GM20000 (cell line): ENCODE data around the gene SPRY4.

ENCODE experiments used
- DNase-seq: peaks from one replicate; pipeline ENCODE4 v3.0.0; 2012; ENCODE audit warnings: low spot score
- CTCF ChIP-seq: IDR thresholded peaks from 2 replicates; pipeline ENCODE4 v1.5.1; 2012; ENCODE audit warnings: mild to moderate bottlenecking, control low read depth; ENCODE audit errors: extremely low read depth, missing control alignments

Gene SPRY4

GRCh38 chr5:142330444-142330843 lies 5.6 kb upstream of the SPRY4 start:
- DNase-seq, result no peak
- no peak for TF ChIP-seq CTCF

GRCh38 chr5:142330026-142330425 lies 5.2 kb upstream of the SPRY4 start:
- TF ChIP-seq CTCF, result no peak

GRCh38 chr5:142327111-142327842 lies 2.5 kb upstream of the SPRY4 start:
- no peak for TF ChIP-seq CTCF
- no peak for DNase-seq

More at GRCh38 chr5:142330026-142330425, 5.2 kb upstream of the SPRY4 start:
- DNase-seq, result no peak

- DNase-seq, result no peak
- no peak for TF ChIP-seq CTCF
Observed at GRCh38 chr5:142326480-142326938, 1.7 kb upstream of the SPRY4 start.

DNA sequence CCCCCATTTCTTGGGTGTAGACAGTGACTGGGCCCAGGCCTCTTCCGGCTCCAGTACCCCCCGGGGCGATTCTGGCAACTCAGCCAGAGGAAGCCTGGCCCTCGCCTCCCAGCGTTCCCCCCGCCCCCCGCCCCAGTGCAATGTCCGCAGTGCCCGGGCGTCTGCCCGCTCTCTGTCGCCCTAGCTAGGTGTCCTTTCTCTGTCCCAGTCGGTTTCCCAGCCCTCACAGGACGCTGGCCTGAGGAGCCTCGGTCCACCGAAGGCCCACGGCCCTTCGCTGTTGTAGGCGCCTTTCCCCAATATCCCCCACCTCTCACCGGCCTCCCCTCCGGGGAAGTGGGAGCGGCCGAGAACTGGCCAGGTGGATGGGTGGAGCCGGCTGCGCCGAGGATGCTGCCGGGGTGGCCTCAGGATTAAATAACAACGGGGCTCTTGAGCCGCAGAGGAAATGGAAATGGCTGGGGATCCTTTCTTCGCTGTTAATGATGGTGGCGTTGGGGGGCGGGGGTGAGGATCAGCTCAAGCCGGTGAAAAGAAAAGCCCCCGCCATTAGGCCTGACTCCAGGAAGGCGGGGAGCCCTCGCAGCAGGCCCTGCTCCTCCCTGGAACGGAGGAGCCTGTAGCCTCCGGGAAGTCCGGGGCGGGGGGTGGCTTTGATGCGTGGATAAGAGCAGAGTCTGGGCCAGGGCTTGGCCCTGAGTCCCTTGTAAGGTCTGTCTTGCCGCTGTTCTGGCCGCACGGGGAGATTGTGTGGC lies 1.1 kb upstream of the SPRY4 start:
- TF ChIP-seq CTCF, result no peak
- no peak for DNase-seq

- DNase-seq, result peak; percentile 54
- no peak for TF ChIP-seq CTCF
Observed at GRCh38 chr5:142324136-142324870, 518 bp downstream of the SPRY4 start.

GRCh38 chr5:142323480-142324135 lies 1.2 kb downstream of the SPRY4 start:
- DNase-seq, result no peak
- no peak for TF ChIP-seq CTCF
